DND-41 (cell line): ENCODE measurements around the gene SIGLEC6.

Source experiments
- CTCF ChIP-seq: IDR thresholded peaks from 2 replicates; pipeline ENCODE4 v1.5.1; 2012; ENCODE audit warnings: borderline replicate concordance, low read length, moderate library complexity, mild to moderate bottlenecking; ENCODE audit not compliant: poor library complexity, severe bottlenecking; ENCODE audit errors: extremely low read depth
- EZH2 ChIP-seq: IDR thresholded peaks from 3 replicates; pipeline ENCODE4 v1.6.1; 2012; ENCODE audit warnings: borderline replicate concordance, low read depth, mild to moderate bottlenecking, moderate library complexity, low read length, inconsistent platforms; ENCODE audit not compliant: severe bottlenecking

- TF ChIP-seq CTCF (no peak), EZH2 (no peak)
Measured at GRCh38 chr19:51508059-51508733, 23.3 kb downstream of the SIGLEC6 start.
